Effector memory CD8-positive, alpha-beta T cell (primary cell): ENCODE results near the gene PON1.

Experiments used
- ATAC-seq: fragments of 150-1000 bp; cut with Tn5 transposase; replicated peaks from 2 replicates; pipeline ENCODE4 v1.10.0; 2021; ENCODE audit warnings: mild to moderate bottlenecking, moderate library complexity
- DNase-seq, 3 experiments: peaks; one replicate each; pipeline ENCODE4 v3.0.0; 2021
- H3K27ac Mint-ChIP-seq, 2 donors: one replicate each; pipeline ENCODE4 v1.8.0; 2022; ENCODE audit warnings: mild to moderate bottlenecking in 2 of 2, mixed read lengths in 2 of 2, moderate library complexity in 2 of 2
- H3K27me3 Mint-ChIP-seq, 2 donors: one replicate each; pipeline ENCODE4 v1.8.0; 2022; ENCODE audit warnings: mixed read lengths in 2 of 2
- H3K36me3 Mint-ChIP-seq: one replicate; pipeline ENCODE4 v1.8.0; 2022; ENCODE audit warnings: mild to moderate bottlenecking, moderate library complexity, mixed read lengths; ENCODE audit not compliant: insufficient read depth
- H3K4me1 Mint-ChIP-seq, 2 donors: one replicate each; pipeline ENCODE4 v1.8.0; 2022; ENCODE audit warnings: low read depth in 2 of 2, mixed read lengths in 2 of 2
- H3K4me3 Mint-ChIP-seq, 2 donors: one replicate each; pipeline ENCODE4 v1.8.0; 2022; ENCODE audit warnings: mild to moderate bottlenecking in 2 of 2, mixed read lengths in 2 of 2, moderate library complexity in 2 of 2
- H3K9me3 Mint-ChIP-seq, 2 donors: one replicate each; pipeline ENCODE4 v1.8.0; 2022; ENCODE audit warnings: mixed read lengths in 2 of 2

Gene PON1

DNA sequence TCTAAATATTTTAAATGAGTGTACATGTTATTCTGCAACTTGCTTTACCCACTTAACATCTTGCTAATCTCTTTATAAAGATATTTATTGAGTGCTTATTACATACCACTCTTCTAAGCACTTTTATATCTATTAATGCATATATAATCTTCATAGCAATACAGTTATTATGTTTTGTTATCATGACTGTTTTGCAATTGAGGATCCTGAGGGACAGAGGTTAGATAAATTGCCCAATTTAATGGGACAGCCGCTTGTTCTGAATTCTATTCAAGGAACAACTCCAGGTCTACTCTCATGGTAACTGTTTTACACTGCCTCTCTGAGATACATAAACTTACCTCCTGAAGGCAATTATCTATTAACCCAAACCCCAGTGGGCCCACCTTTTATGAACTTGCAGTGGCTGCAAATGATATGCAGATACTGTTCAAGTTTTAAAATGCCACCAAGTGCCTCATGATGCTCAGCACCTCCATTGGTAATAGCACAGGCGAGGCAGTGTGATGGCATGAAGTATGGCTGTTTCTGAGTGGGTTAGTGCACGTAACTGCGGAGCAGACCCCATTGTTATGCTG lies 60.5 kb downstream of the PON1 start:
- H3K4me1 Mint-ChIP-seq = no peaks in the 10 kb centered on the region
- H3K4me3 Mint-ChIP-seq = no peak overlapping the region
- no peak for ATAC-seq

DNA sequence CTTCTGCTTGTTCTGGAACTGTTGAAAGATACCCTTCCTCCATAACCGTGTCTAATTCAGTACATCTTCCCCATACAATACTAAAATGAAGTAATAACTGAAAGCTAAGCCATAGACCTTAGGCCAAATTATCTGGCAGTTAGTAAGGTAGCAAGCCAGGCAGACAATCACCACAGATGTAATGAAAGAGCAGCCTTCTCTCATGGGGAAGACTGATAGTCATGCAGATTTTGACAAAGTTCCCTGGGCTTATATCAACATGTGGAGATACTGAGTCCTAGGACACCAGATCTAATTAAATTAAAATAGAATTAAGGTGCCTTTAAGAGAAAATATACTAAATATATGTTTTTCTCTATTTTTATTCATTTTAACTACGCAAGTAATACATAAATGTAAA lies 61.5 kb downstream of the PON1 start:
- Mint-ChIP-seq H3K4me1 (no peaks in the 10 kb centered on the region), H3K27ac (no peak overlapping the region), H3K9me3 (no peaks in the 10 kb centered on the region), H3K4me3 (no peak overlapping the region), H3K36me3 (no peaks in the 10 kb centered on the region), H3K27me3 (peaks cover 0 to 5% of the 10 kb centered on the region in 2 donors)
- ATAC-seq = no peak
- no peak for DNase-seq

More for the DNA sequence above, 60.5 kb downstream of the PON1 start:
- Mint-ChIP-seq H3K27ac (no peak overlapping the region), H3K9me3 (no peaks in the 10 kb centered on the region), H3K27me3 (peaks cover 0 to 5% of the 10 kb centered on the region in 2 donors), H3K36me3 (no peaks in the 10 kb centered on the region)
- no peak for DNase-seq

DNA sequence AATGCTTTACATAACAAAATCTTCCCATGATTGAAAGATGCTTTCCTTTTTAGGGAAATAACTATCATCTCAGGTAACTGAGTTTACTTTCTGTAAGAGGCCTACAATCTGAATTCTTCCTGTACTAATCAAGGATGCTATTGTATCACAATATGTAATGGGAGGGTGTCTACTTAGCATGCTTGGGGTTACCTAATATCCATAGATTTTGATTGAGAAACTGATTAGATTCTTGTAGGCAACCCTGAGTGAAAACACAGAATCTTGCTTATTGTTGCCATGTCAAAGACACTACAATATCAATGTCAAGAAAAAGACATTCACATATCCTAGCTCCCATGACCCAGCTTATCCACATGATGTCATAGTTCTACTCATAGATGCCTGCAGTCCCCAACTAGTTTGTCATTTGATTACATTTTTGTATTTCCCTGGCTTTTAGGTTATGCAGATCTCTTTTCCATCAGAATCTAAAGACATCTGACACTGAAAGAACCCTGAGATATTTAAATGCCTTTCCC lies 62.4 kb downstream of the PON1 start:
- Mint-ChIP-seq H3K9me3 (no peaks in the 10 kb centered on the region), H3K27ac (no peak overlapping the region), H3K4me1 (no peaks in the 10 kb centered on the region), H3K36me3 (no peaks in the 10 kb centered on the region), H3K27me3 (peaks cover 0 to 5% of the 10 kb centered on the region in 2 donors), H3K4me3 (no peak overlapping the region)
- ATAC-seq (no peak), DNase-seq (no peak)

DNA sequence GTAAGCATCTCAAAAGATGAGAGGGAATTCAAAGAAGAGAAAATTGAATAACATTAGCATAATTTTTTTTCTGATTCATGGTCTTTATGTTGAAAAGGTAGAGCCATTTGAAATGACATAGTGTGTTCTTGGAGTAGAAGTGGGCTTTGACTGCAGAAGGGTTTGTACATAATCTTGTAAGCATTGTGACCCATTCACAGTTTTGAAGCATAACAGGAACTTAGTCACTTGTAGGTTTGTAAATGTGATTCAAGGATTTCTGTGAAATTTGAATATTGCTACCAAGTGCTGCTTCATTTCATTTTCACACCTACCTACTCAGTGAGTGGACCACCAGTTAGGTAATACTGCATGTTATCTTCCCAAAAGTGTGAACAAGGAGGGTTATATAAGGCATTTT lies 68.6 kb downstream of the PON1 start:
- no peak for DNase-seq
- no peaks in the 10 kb centered on the region for H3K9me3 Mint-ChIP-seq
- peaks cover 7 to 8% of the 10 kb centered on the region in 2 donors for H3K27me3 Mint-ChIP-seq
- H3K27ac Mint-ChIP-seq = no peak overlapping the region
- no peaks in the 10 kb centered on the region for H3K4me1 Mint-ChIP-seq
- no peak for ATAC-seq
- no peak overlapping the region for H3K4me3 Mint-ChIP-seq
- no peaks in the 10 kb centered on the region for H3K36me3 Mint-ChIP-seq

DNA sequence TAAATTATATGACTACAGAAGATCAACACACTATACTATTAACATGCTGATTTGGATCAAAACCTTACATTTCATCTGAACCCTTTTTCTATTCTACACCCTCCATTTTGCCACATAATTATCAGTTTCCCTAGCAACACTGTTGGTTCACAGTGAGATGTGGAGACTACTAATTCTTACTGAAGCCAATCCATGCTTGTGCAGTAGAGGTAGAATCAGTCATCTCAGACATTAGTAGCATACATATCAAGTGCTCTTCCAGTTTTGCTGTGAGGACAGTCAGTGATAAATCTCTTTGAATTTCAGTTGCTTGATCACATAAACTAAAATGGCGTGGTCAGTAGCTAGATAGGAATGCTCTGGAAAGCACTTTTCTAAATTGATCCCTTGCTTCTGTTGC lies 70.3 kb downstream of the PON1 start:
- Mint-ChIP-seq H3K4me1 (no peaks in the 10 kb centered on the region), H3K27me3 (peaks cover 7 to 8% of the 10 kb centered on the region in 2 donors), H3K36me3 (no peaks in the 10 kb centered on the region), H3K27ac (no peak overlapping the region), H3K9me3 (no peaks in the 10 kb centered on the region), H3K4me3 (no peak overlapping the region)
- ATAC-seq = no peak
- DNase-seq = no peak

DNA sequence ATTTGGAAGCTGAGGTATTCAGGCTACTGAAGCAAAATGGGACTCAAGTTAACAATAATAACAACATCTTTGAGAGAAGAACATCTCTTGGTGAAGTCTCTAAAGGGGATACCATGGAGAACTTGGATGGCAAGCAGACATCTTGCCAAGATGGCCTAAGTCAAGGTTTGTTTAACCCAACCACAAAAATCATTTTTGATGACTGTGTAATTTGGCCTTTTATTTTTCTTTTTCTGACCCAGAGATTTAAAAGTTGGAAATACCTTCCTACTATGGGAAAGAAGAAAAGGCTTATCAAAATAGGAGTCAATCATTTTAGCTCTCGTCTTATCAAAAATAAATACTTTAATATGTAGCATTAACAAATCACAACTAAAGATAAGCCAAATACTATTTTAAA lies 72.4 kb downstream of the PON1 start:
- H3K4me1 Mint-ChIP-seq = no peaks in the 10 kb centered on the region
- no peak for ATAC-seq
- no peak overlapping the region for H3K27ac Mint-ChIP-seq
- no peaks in the 10 kb centered on the region for H3K9me3 Mint-ChIP-seq
- H3K27me3 Mint-ChIP-seq = peaks cover 7 to 8% of the 10 kb centered on the region in 2 donors
- no peak overlapping the region for H3K4me3 Mint-ChIP-seq
- H3K36me3 Mint-ChIP-seq = no peaks in the 10 kb centered on the region
- DNase-seq = no peak

DNA sequence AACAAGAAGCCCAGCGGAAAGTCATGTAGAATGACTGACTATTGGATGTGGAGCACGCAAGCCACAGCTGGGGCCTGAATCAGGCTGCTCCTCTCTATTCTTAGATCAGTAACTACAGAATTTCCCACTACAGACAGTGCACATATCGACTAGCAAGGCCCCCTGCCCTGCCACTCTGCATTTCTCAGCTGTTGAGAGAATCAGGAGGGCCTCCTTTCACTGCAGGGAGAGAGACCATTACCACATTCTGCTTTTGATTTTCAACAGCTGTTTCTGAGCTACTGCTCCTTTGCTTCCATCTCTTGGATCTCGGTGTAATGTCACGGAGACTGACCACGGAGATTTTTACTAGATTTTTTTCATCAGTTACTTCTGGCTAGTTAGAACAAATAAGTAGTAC lies 73.8 kb downstream of the PON1 start:
- no peaks in the 10 kb centered on the region for H3K36me3 Mint-ChIP-seq
- no peak overlapping the region for H3K4me3 Mint-ChIP-seq
- H3K27ac Mint-ChIP-seq = no peak overlapping the region
- DNase-seq (no peak), ATAC-seq (no peak)
- H3K4me1 Mint-ChIP-seq = no peaks in the 10 kb centered on the region
- H3K9me3 Mint-ChIP-seq = no peaks in the 10 kb centered on the region
- peaks cover 7% of the 10 kb centered on the region in 2 donors for H3K27me3 Mint-ChIP-seq
